Body of pancreas (tissue), 4 donors: ENCODE measurements around the gene NUDCD2. TPM values are rescaled to one million over a fixed set of nuclear protein-coding genes. Genes with fewer than 3 reads are reported as not detected.
A peak's percentile ranks its signal among the peaks of the same experiment; 100 is the strongest.

Experiments used
- ATAC-seq: fragments of 150-250 bp; one replicate; pipeline ENCODE4 v1.9.1; 2016
- DNase-seq, 4 donors: peaks; one replicate each; pipeline ENCODE4 v3.0.0-alpha.2; 2019
- H3K27ac ChIP-seq, 4 donors: fragments of 200-600 bp; sonication (generic); 1 replicate in 3 of 4; 2 replicates in 1 of 4; pipeline versions ENCODE4 v1.5.1 to v1.6.1; 2016 to 2019; ENCODE audit warnings: mild to moderate bottlenecking in 1 of 4, mixed read lengths in 1 of 4, moderate library complexity in 1 of 4
- H3K27me3 ChIP-seq, 2 donors: fragments of 200-600 bp; sonication (generic); one replicate each; pipeline ENCODE4 v1.6.0; 2016; ENCODE audit warnings: mild to moderate bottlenecking in 1 of 2
- H3K36me3 ChIP-seq, 2 donors: fragments of 200-600 bp; sonication (generic); replicated peaks in 1 of 2; 2 replicates each; pipeline ENCODE4 v1.5.1; 2016; ENCODE audit warnings: low read depth in 2 of 2; ENCODE audit not compliant: insufficient read depth in 1 of 2
- H3K4me1 ChIP-seq: fragments of 200-600 bp; sonication (generic); one replicate; pipeline ENCODE4 v1.6.0; 2016
- H3K4me3 ChIP-seq, 2 donors: fragments of 200-600 bp; sonication (generic); 1 replicate in 1 of 2; 2 replicates in 1 of 2; pipeline ENCODE4 v1.5.1; 2016 to 2019
- H3K9me3 ChIP-seq, 3 donors: fragments of 200-600 bp; sonication (generic); 1 replicate in 2 of 3; 2 replicates in 1 of 3; pipeline ENCODE4 v1.5.1; 2016
- POLR2A ChIP-seq, 3 donors: fragments of 450-650 bp; IDR thresholded peaks; one replicate each; pipeline ENCODE4 v1.6.1; 2016; ENCODE audit warnings: antibody characterized with exemption in 3 of 3, mild to moderate bottlenecking in 2 of 3
- WGBS, 2 donors: methylation state at CpG; one replicate each; pipeline ENCODE4 v1.1.5; 2017; 5-methylcytosine and 5-hydroxymethylcytosine counted together
- intact Hi-C: fragments of 100-400 bp; cut with DNase I; formaldehyde crosslinking; loops from one replicate; pipeline ENCODE4 v1.15.1; 2023
- total RNA-seq, 2 donors: library from RNA; depleted of rRNA; stranded (reverse); fragments of >200 nt; gene quantifications; one replicate each; pipeline ENCODE4 v1.1.0, GENCODE V29; 2016
- TF ChIP-seq, protein P1 (sequence below), 7 experiments: fragments of 450-650 bp in 4 of 7; fragments of 200-600 bp in 3 of 7; sonication (generic) in 3 of 7; IDR thresholded peaks; one replicate each; pipeline ENCODE4 v1.5.1; 2016 to 2019; ENCODE audit warnings: antibody characterized with exemption in 7 of 7

NUDCD2 gene
- total RNA-seq, 2 donors from 2014 or later: 2.0 to 4.2 TPM

DNA sequence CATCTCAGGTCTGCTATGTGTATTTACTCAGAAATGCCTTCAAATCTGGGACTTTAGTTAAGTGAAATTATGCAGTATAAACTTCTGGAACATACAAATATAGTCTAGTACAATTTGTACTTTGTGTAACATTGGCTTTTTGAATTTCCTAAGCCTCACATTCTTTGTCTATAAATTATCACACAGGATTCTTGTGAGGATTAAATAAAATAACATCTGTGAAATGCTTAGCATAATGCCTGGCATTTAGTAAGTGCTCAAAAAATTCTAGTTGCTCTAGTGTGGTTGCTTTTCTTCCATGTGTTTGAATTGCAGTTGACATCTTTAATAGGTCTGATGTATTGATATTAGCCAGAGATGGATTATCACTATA, 3.1 kb upstream of the NUDCD2 start:
- no peak for TF ChIP-seq POLR2A (IDR thresholded peaks at IDR 0.05)
- TF ChIP-seq, protein P1, sequence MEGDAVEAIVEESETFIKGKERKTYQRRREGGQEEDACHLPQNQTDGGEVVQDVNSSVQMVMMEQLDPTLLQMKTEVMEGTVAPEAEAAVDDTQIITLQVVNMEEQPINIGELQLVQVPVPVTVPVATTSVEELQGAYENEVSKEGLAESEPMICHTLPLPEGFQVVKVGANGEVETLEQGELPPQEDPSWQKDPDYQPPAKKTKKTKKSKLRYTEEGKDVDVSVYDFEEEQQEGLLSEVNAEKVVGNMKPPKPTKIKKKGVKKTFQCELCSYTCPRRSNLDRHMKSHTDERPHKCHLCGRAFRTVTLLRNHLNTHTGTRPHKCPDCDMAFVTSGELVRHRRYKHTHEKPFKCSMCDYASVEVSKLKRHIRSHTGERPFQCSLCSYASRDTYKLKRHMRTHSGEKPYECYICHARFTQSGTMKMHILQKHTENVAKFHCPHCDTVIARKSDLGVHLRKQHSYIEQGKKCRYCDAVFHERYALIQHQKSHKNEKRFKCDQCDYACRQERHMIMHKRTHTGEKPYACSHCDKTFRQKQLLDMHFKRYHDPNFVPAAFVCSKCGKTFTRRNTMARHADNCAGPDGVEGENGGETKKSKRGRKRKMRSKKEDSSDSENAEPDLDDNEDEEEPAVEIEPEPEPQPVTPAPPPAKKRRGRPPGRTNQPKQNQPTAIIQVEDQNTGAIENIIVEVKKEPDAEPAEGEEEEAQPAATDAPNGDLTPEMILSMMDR (IDR thresholded peaks at IDR 0.05): no peak
- intact Hi-C loops: no loop called here
- peaks cover 26% of the 10 kb centered on the region for H3K4me1 ChIP-seq
- ATAC-seq: no peak
- H3K9me3 ChIP-seq: no peaks in the 10 kb centered on the region
- no peaks in the 10 kb centered on the region for H3K27me3 ChIP-seq
- no peak overlapping the region for H3K27ac ChIP-seq
- DNase-seq: no peak
- H3K4me3 ChIP-seq: no peak overlapping the region
- no peaks in the 10 kb centered on the region for H3K36me3 ChIP-seq

DNA sequence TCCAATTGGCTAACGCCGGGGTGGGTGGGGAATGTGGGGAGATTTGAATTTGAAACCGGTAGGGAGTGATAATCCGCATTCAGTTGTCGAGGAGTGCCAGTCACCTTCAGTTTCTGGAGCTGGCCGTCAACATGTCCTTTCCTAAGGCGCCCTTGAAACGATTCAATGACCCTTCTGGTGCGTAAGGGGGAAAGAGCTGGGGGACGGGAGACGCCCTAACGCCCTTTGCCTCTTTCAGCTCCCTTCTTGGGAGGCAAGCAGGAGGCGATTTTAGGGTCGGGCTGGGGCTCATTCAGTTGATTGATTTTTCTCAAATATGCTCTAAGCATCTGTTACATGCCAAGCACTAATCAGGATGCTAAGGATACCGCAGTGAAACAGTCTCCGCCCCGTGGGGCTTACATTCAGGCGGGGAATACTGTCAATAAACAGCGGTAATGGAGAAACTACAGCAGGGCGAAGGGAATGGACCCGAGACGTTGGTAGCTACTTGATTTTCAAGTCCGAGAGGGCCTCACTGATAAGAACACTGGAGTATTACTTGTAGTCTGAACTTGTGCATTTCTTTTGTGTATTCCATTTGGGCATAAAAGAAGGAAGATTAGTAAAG, 765 bp upstream of the NUDCD2 start, which contains the start of gene HMMR:
TSS of gene HMMR (plus strand) at position 71 of the 610 bp plus-strand sequence. CDS start at position 132, 61 bp downstream.
- no peak for ATAC-seq
- TF ChIP-seq, protein P1 (IDR thresholded peaks at IDR 0.05): no peak
- TF ChIP-seq POLR2A (IDR thresholded peaks at IDR 0.05): no peak
- no peaks in the 10 kb centered on the region for H3K9me3 ChIP-seq
- H3K27ac ChIP-seq: peak within 1 kb of the TSS; percentile 87 to 95 (median 94)
- peaks cover 32% of the 10 kb centered on the region for H3K4me1 ChIP-seq
- 0 to 1% methylated on average over 23 of the region's 23 CpGs for WGBS, 2 donors
- no peaks in the 10 kb centered on the region for H3K36me3 ChIP-seq
- no peaks in the 10 kb centered on the region for H3K27me3 ChIP-seq
- intact Hi-C loops: no loop called here
- no peak for DNase-seq
- H3K4me3 ChIP-seq: peak within 1 kb of the TSS; percentile 49 to 50

DNA sequence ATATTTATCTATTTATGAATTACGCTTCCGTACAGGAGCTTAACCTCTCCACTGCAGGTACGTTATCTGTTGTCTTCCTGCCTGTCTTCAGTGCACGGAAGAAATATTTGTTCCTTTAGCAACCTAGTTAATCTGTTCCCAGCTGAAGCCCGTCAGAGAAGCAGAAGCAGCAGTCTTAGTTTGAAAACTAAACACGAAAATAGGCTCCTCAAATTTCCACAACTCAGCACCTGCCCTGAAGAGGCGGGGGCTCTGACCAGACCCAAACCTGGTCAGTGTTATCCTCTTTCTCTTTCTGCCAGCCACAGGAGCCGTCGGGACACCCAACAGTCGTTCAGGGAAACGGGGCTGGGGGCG, 462 bp downstream of the NUDCD2 start:
- no peaks in the 10 kb centered on the region for H3K27me3 ChIP-seq
- ATAC-seq: peak; percentile 4
- peak overlapping the region; percentile 49 to 50 for H3K4me3 ChIP-seq
- DNase-seq: no peak
- H3K4me1 ChIP-seq: peaks cover 32% of the 10 kb centered on the region
- no peaks in the 10 kb centered on the region for H3K9me3 ChIP-seq
- 0 to 1% methylated on average over 12 of the region's 12 CpGs for WGBS, 2 donors
- intact Hi-C loops: no loop called here
- peak overlapping the region; percentile 87 to 95 (median 94) for H3K27ac ChIP-seq
- TF ChIP-seq, protein P1 (IDR thresholded peaks at IDR 0.05): no peak
- no peak for TF ChIP-seq POLR2A (IDR thresholded peaks at IDR 0.05)
- H3K36me3 ChIP-seq: no peaks in the 10 kb centered on the region

DNA sequence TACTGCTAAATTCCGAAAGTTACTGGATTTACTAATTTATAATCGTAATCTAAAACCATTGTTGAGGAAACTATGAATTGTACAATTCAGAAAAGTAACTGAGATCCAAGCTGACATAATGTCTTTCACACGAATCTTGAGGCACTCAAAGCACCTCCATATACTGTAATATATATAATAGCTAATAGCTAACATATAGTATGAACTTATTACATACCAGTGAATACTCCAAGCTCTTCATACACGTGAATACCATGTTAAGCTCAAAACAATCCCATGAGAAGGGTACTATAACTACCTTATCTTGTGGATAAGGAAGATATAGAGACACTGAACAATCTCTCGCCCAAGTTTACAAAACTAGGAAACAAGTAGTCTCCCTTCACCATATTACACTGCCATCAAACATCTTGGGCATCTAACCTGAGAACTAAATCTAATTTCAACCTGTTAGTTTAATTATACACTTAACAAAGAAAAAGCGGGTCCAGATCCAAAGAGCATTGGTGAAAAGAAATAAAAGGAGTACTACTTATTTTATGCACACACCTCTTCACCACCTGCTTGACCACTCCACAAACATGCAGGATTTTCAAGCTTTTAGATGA, 1.0 kb downstream of the NUDCD2 start:
- no peaks in the 10 kb centered on the region for H3K9me3 ChIP-seq
- H3K4me1 ChIP-seq: peaks cover 32% of the 10 kb centered on the region
- DNase-seq (no peak), ATAC-seq (no peak)
- no peaks in the 10 kb centered on the region for H3K36me3 ChIP-seq
- intact Hi-C loops: no loop called here
- H3K27me3 ChIP-seq: no peaks in the 10 kb centered on the region
- WGBS, 2 donors: 20 to 23% methylated on average over 6 of the region's 6 CpGs
- peak overlapping the region in 3 of 4 donors; percentile 87 to 95 (median 94) for H3K27ac ChIP-seq
- no peak for TF ChIP-seq POLR2A (IDR thresholded peaks at IDR 0.05)
- TF ChIP-seq, protein P1 (IDR thresholded peaks at IDR 0.05): no peak
- H3K4me3 ChIP-seq: peak overlapping the region in 1 of 2 donors; percentile 50

DNA sequence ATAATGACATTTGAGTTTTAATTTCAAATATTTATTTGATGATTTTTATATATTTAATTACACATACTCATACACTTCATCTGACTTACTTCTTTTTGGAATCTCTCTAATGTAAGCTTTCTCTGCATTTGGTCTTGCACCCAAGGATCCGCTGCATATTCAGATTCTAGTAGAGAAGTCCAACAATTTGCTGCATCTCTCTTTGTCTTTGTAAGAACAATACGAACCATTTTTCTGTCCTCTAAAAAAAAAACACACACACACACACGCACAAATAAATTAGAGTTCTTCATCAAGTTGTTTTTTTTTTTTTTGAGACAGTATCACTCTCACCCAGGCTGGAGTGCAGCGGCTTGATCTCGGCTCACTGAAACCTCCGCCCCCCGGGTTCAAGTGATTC, 3.1 kb downstream of the NUDCD2 start:
- ATAC-seq (no peak), DNase-seq (no peak)
- no peaks in the 10 kb centered on the region for H3K27me3 ChIP-seq
- no peaks in the 10 kb centered on the region for H3K36me3 ChIP-seq
- H3K9me3 ChIP-seq: no peaks in the 10 kb centered on the region
- intact Hi-C loops: no loop called here
- H3K27ac ChIP-seq: no peak overlapping the region
- H3K4me1 ChIP-seq: peaks cover 29% of the 10 kb centered on the region
- no peak overlapping the region for H3K4me3 ChIP-seq
- TF ChIP-seq, protein P1 (IDR thresholded peaks at IDR 0.05): no peak
- TF ChIP-seq POLR2A (IDR thresholded peaks at IDR 0.05): no peak
- WGBS, 2 donors: 95% methylated on average over 7 of the region's 7 CpGs
